Posterior vena cava (tissue), 2 donors: Measurements from ENCODE around the gene JUN. TPM values are rescaled to one million over a fixed set of nuclear protein-coding genes. Genes with fewer than 3 reads are reported as not detected.

ENCODE experiments used
- DNase-seq: peaks from one replicate; pipeline ENCODE4 v3.0.0-alpha.2; 2020; ENCODE audit warnings: low spot score
- intact Hi-C, 2 donors: fragments of 100-400 bp; cut with DNase I; formaldehyde crosslinking; loops; one replicate each; pipeline versions ENCODE4 v1.14.1 to v1.14.2; 2022 to 2023
- total RNA-seq, 2 donors: library from RNA; stranded (reverse); fragmentation: NEBNext Ultra II Directional; extraction: Animal tissue kit (Norgen Biotek cat#: 25700); gene quantifications; one replicate each; pipeline ENCODE4 v1.2.1, GENCODE V29; 2021
- donor health status: DM: yes; HTN: yes; CAD: no.
- donor health status: DM: yes; HTN: yes; CAD: no.

The JUN gene
- total RNA-seq, 2 donors from 2014 or later, result 120 to 219 TPM

DNA sequence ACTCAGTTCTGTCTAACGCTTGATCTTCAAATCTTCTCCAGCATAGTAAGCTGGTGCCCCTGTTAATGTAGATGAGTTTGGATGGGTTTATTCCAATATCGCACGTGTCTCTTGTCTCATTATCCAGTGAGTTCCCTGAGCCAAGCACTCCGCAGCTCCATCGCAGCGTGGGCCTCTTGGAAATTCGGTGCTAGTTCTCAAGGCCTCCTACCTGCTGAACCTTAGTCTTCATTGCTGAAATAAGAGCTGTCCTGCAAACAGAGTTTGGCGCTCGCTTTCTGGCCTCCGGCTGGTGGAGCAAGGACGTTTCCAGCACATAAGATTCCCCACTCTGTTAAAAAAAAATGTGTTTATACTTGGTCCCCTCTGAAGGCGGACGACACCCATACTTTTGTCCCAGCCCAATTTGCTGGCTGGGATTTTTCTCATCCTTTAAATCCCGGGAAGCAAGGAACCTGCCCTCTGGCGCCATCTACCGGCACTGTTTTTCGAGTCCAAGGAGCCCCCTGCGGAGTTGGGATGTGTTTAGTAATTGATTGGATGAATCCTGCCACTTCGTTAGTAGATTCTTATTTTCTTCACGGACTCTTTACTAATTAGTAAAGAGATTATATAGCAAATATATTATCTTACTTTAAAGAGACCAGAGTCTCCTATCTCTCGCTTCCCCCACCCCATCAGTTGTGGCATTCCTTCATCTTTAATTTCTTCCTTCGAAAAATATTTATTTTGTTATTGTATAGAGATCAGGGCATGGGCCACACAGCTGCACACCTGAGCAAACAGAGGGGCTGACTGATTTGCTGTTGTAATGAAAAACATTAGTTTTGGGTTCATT is 14.7 kb downstream of the JUN start:
- intact Hi-C loops, result no loop called here
- DNase-seq, result peak; percentile 93

- no peak for DNase-seq
- intact Hi-C loops, result no loop called here
Observed at GRCh38 chr1:58768191-58768731, 15.6 kb downstream of the JUN start.

DNA sequence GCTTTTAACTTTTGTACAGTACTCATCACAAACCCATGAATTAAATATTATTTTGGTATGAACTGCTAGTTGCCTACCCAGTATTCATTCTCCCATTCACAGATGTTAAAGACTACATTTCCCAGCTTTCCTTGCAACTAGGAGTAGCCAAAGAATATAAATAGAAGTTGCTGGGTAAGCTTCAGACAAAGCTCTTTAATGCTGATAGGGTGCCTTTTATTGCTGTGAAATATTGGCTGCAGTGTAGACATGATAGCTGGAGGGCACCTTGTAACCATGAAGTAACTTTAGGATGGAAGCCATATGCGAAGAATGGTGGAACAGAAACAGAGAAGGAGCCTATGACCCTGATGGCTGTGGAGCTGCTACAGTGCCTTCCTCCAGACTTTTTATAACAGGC is 16.7 kb downstream of the JUN start:
- intact Hi-C loops, result no loop called here
- no peak for DNase-seq

GRCh38 chr1:58765441-58765840 is 18.4 kb downstream of the JUN start:
- intact Hi-C loops, result no loop called here
- no peak for DNase-seq

- intact Hi-C loops, result no loop called here
- DNase-seq, result no peak
Observed at GRCh38 chr1:58765006-58765405, 18.8 kb downstream of the JUN start.

GRCh38 chr1:58764294-58764978 is 19.4 kb downstream of the JUN start:
- intact Hi-C loops, result no loop called here

GRCh38 chr1:58763214-58763613 is 20.6 kb downstream of the JUN start:
- DNase-seq, result no peak
- intact Hi-C loops, result no loop called here

More at GRCh38 chr1:58764294-58764978, 19.4 kb downstream of the JUN start:
- DNase-seq, result no peak

- intact Hi-C loops, result no loop called here
- DNase-seq, result no peak
Observed at GRCh38 chr1:58762806-58763205, 21.0 kb downstream of the JUN start.

GRCh38 chr1:58755468-58755872 is 28.4 kb downstream of the JUN start:
- DNase-seq, result peak; percentile 88
- intact Hi-C loops, result loop anchor here in 1 of 2 donors (10.0 kb wide), 1 partner anchor 949 kb away; no protein-coding TSS in a partner anchor

DNA sequence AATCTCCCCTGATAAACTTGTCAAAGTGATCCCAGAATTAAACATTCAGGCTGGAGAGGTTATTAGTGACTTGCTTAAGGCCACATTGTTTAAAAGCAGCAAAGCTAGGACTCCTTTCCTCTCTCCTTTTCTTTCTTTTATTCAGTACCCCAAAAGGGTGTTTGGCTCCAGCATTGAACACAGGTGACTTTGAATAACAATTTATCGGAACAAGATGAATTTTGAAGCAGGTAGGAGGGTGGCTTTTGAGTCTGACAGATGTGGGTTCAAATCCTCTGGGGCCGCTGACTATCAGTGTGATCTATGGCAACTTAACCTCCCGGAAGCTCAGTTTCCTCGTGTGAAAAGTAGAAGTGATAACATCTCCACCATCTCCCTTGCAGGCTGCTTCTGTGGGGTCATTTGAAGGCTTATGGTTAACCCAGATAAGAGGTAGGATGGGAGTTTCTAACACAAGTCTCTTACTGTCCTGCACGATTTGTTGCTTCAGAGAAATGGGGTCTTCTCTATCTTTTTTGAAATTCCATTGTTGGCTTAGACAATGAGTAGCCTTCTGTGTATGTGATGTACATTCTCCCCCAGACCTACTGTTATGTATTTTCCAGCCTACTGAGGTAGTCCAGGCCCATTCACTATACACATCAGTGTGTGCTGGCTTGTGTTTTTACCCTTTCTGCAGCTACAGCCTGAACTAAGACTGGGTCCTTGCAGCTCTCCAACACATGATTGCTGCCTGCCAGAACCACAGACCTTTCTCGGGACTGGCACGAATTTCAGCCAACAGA is 29.0 kb downstream of the JUN start:
- no peak for DNase-seq
- intact Hi-C loops, result loop anchor here in 1 of 2 donors (10.0 kb wide), 1 partner anchor 950 kb away; no protein-coding TSS in a partner anchor

DNA sequence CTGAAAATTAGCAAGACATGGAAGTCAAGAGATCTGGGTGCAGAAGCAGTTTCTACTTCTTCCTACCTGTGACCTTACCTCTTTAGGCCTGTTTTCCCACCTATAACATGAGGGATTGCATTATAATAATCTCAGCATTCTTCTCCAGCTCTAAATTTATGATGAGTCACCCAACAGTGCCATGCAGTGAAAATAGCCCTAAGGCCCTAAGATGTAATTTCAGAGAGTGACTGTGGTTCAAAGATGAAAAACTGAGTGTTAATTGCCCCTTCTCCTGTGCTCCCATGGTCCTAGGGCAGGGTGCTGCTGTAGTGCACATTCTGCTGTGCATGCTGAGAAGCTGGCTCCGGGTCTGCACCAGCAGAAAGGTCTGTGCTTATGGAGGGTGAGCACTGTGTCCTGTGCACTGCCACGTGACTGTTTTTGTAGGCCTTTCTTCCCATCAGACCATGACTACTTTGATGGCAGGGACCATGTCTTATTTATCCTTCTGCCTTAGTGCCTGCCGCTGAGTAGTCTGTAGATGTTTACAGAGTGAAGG is 29.7 kb downstream of the JUN start:
- intact Hi-C loops, result loop anchor here in 1 of 2 donors (10.0 kb wide), 1 partner anchor 951 kb away; no protein-coding TSS in a partner anchor
- no peak for DNase-seq

GRCh38 chr1:58753431-58753866 is 30.4 kb downstream of the JUN start:
- DNase-seq, result no peak
- intact Hi-C loops, result loop anchor here in 1 of 2 donors (10.0 kb wide), 1 partner anchor 951 kb away; no protein-coding TSS in a partner anchor

GRCh38 chr1:58749646-58750045 is 34.2 kb downstream of the JUN start:
- DNase-seq, result no peak
- intact Hi-C loops, result loop anchor here (10.0 kb wide), 2 partner anchors 955 to 995 kb away; no protein-coding TSS in a partner anchor

DNA sequence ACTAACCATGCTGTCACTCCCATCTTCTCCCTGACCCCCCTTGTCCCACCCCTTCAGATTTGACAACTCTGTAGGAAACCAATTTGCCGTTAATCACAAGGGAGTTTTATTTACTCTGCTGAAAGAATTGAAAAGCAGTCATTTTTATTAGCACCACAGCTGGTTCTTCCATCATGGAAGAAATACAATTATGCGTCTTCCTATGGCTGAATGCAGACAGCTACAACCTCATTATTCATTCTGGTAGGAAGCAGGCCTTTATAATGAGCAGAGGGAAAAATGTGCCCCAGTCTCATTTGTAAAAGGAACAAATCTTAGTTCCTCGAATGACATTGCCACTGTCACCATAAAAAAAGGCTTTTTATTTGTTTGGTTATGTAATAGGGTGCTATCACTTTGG is 35.2 kb downstream of the JUN start:
- intact Hi-C loops, result loop anchor here in 1 of 2 donors (10.0 kb wide), 1 partner anchor 996 kb away; no protein-coding TSS in a partner anchor
- no peak for DNase-seq

GRCh38 chr1:58746757-58747156 is 37.1 kb downstream of the JUN start:
- DNase-seq, result no peak
- intact Hi-C loops, result loop anchor here in 1 of 2 donors (10.0 kb wide), 1 partner anchor 998 kb away; no protein-coding TSS in a partner anchor

- intact Hi-C loops, result loop anchor here in 1 of 2 donors (10.0 kb wide), 1 partner anchor 999 kb away; no protein-coding TSS in a partner anchor
- DNase-seq, result no peak
Observed at GRCh38 chr1:58746182-58746581, 37.7 kb downstream of the JUN start.

DNA sequence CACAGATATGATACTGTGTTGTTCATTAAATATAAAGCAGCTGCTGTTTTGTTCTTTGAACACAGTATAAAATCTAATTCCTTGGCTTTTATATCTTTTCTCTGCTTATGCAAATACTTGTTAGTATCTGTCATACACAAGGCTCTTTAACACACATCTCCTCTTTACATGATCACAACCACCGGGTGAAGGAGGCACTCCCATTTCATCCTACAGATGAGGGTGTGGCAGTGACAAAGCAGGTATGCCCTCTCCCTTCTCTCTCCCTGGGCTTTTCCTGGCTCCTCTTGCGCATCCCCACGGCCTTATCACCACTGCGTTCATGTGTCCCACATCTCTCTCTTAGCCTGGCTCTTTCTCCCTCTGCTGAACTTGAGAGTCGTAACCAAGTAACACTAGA is 38.2 kb downstream of the JUN start:
- no peak for DNase-seq
- intact Hi-C loops, result loop anchor here in 1 of 2 donors (10.0 kb wide), 1 partner anchor 999 kb away; no protein-coding TSS in a partner anchor

GRCh38 chr1:58745117-58745516 is 38.7 kb downstream of the JUN start:
- intact Hi-C loops, result loop anchor here in 1 of 2 donors (10.0 kb wide), 1 partner anchor 1000 kb away; no protein-coding TSS in a partner anchor
- no peak for DNase-seq
